Neural progenitor cell (in vitro differentiated cells): ENCODE results near the gene CTCF.

Experiments
- CTCF ChIP-seq: fragments of 200-600 bp; sonication (generic); IDR thresholded peaks from 2 replicates; pipeline ENCODE4 v1.5.1; 2017; ENCODE audit warnings: antibody characterized with exemption, mild to moderate bottlenecking
- EZH2phosphoT487 ChIP-seq: fragments of 200-600 bp; sonication (generic); IDR thresholded peaks from 2 replicates; pipeline ENCODE4 v1.6.1; 2017; ENCODE audit warnings: antibody characterized with exemption

- TF ChIP-seq CTCF (no peak), EZH2phosphoT487 (no peak)
Measured at GRCh38 chr16:67658849-67659674, 96.7 kb downstream of the CTCF start.
